Calu3 (cell line): ENCODE data around the gene GPR31. TPM values are rescaled to one million over a fixed set of nuclear protein-coding genes. Genes with fewer than 3 reads are reported as not detected.

Experiments
- BruUV-seq: library from RNA; stranded (reverse); fragments of 400-500 nt; replicated peaks from 2 replicates; lab custom pipeline; 2021; lab: Mats Ljungman, UMichigan
- CTCF ChIA-PET: fragments of 300-600 bp; sonication (Branson Sonifier 250); formaldehyde crosslinking; loops from one replicate; lab custom pipeline; 2022; ENCODE audit warnings: antibody characterized with exemption; lab: Charles Lee
- DNase-seq: peaks from one replicate; pipeline ENCODE4 v3.0.0; 2022
- H3K27ac Mint-ChIP-seq: one replicate; pipeline ENCODE4 v1.8.0; 2022; ENCODE audit warnings: mixed read lengths; ENCODE audit not compliant: unreplicated experiment
- H3K27me3 Mint-ChIP-seq: one replicate; pipeline ENCODE4 v1.8.0; 2022; ENCODE audit warnings: mixed read lengths; ENCODE audit not compliant: unreplicated experiment
- H3K36me3 Mint-ChIP-seq: one replicate; pipeline ENCODE4 v1.8.0; 2022; ENCODE audit warnings: mild to moderate bottlenecking, moderate library complexity, mixed read lengths; ENCODE audit not compliant: insufficient read depth, unreplicated experiment
- H3K4me1 Mint-ChIP-seq: one replicate; pipeline ENCODE4 v1.8.0; 2022; ENCODE audit warnings: mild to moderate bottlenecking, low read depth, mixed read lengths; ENCODE audit not compliant: unreplicated experiment
- H3K4me3 Mint-ChIP-seq: one replicate; pipeline ENCODE4 v1.8.0; 2022; ENCODE audit warnings: mild to moderate bottlenecking, low read depth, moderate library complexity, mixed read lengths; ENCODE audit not compliant: unreplicated experiment
- H3K9me3 Mint-ChIP-seq: one replicate; pipeline ENCODE4 v1.8.0; 2022; ENCODE audit warnings: low read depth, mixed read lengths; ENCODE audit not compliant: unreplicated experiment
- CTCF ChIP-seq: fragments of 200-600 bp; IDR thresholded peaks from one replicate; pipeline ENCODE4 v1.8.0; 2022; ENCODE audit warnings: antibody characterized with exemption; ENCODE audit not compliant: unreplicated experiment
- intact Hi-C: fragments of 100-400 bp; cut with micrococcal nuclease; formaldehyde crosslinking; loops from one replicate; pipeline ENCODE4 v1.10.0; 2022; ENCODE audit not compliant: unreplicated experiment
- total RNA-seq: library from RNA; stranded (reverse); gene quantifications from 2 replicates; pipeline ENCODE4 v1.2.3, GENCODE V29; 2022

The GPR31 gene
- total RNA-seq, 1 experiment from 2014 or later, result not detected

DNA sequence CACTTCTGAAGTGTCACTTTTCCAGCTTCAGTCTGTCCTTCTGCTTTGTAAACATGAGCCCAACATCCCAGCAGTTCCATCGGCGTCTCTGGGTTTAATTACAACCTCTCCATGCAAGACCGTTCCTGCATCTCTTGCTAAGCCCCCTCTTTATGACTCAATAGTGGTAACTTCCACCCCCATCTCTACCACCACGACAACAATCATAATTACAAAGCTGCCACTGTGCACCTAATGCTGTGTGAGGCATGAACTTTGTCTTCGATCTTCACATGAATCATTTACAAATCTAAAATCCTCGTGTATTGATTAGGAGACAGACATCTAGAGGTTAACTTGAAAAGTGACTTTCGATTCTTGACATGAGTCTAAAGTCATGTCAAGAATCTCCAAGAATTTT, 39.8 kb downstream of the GPR31 start:
- TF ChIP-seq CTCF, result no peak
- peaks cover 89% of the 10 kb centered on the region for H3K27me3 Mint-ChIP-seq
- intact Hi-C loops, result no loop called here
- no peak for DNase-seq
- H3K36me3 Mint-ChIP-seq, result no peaks in the 10 kb centered on the region
- peaks cover 9% of the 10 kb centered on the region for H3K4me1 Mint-ChIP-seq
- no TSS peak for BruUV-seq
- CTCF ChIA-PET, result no interaction called here
- H3K9me3 Mint-ChIP-seq, result no peaks in the 10 kb centered on the region
- H3K4me3 Mint-ChIP-seq, result no peak overlapping the region
- H3K27ac Mint-ChIP-seq, result no peak overlapping the region

- H3K9me3 Mint-ChIP-seq, result no peaks in the 10 kb centered on the region
Measured at GRCh38 chr6:167116838-167117228, 40.9 kb downstream of the GPR31 start.

GRCh38 chr6:167116109-167116837, 41.5 kb downstream of the GPR31 start:
- peaks cover 89% of the 10 kb centered on the region for H3K27me3 Mint-ChIP-seq
- no peak overlapping the region for H3K4me3 Mint-ChIP-seq
- H3K9me3 Mint-ChIP-seq, result no peaks in the 10 kb centered on the region
- CTCF ChIA-PET, result no interaction called here
- H3K4me1 Mint-ChIP-seq, result peaks cover 9% of the 10 kb centered on the region
- BruUV-seq, result no TSS peak
- intact Hi-C loops, result no loop called here
- TF ChIP-seq CTCF, result no peak
- no peak for DNase-seq
- no peak overlapping the region for H3K27ac Mint-ChIP-seq
- no peaks in the 10 kb centered on the region for H3K36me3 Mint-ChIP-seq

More at GRCh38 chr6:167116838-167117228, 40.9 kb downstream of the GPR31 start:
- no TSS peak for BruUV-seq
- CTCF ChIA-PET, result no interaction called here
- peaks cover 89% of the 10 kb centered on the region for H3K27me3 Mint-ChIP-seq
- intact Hi-C loops, result no loop called here
- H3K4me1 Mint-ChIP-seq, result peaks cover 9% of the 10 kb centered on the region
- H3K4me3 Mint-ChIP-seq, result no peak overlapping the region
- TF ChIP-seq CTCF, result no peak
- H3K27ac Mint-ChIP-seq, result no peak overlapping the region
- no peaks in the 10 kb centered on the region for H3K36me3 Mint-ChIP-seq
- DNase-seq, result no peak

GRCh38 chr6:167115054-167115453, 42.7 kb downstream of the GPR31 start:
- no peak for DNase-seq
- Mint-ChIP-seq H3K27me3 (peaks cover 95% of the 10 kb centered on the region), H3K9me3 (no peaks in the 10 kb centered on the region), H3K4me3 (no peak overlapping the region), H3K27ac (no peak overlapping the region), H3K4me1 (peaks cover 9% of the 10 kb centered on the region), H3K36me3 (no peaks in the 10 kb centered on the region)
- BruUV-seq, result no TSS peak
- TF ChIP-seq CTCF, result no peak
- intact Hi-C loops, result no loop called here
- CTCF ChIA-PET, result no interaction called here
